Measurements from ENCODE around the gene PTPN4. TPM values are rescaled to one million over a fixed set of nuclear protein-coding genes. Genes with fewer than 3 reads are reported as not detected.

PTPN4 gene
- total and polyA plus RNA-seq, 9 donors = 3.4 to 45.7 (median 35.2) TPM

GRCh38 chr2:119921825-119922224 lies 162.1 kb downstream of the PTPN4 start:
- DNase-seq = no peak
- intact Hi-C loops (cut with DNase I) = no loop called here

DNA sequence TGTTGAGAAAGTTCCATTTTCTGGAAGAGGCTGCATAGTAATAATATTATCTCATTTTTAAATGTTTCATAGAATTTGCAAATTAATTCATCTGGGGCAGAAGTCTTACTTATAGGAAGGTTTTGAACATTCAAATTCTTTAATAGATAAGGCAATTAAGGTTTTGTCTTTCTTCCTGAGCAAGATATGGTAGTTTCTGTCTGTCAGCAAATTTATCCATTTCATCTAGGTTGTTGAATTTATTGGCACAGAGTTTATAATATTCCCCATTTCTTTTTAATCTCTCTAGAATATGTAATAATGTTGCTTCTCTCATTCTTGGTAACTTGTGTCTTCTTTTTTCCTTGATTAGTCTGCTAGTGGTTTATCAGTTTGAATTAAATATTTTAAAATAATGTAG lies 163.0 kb downstream of the PTPN4 start:
- TF ChIP-seq POLR2A (IDR thresholded peaks at IDR 0.05) (no peak), CTCF (IDR thresholded peaks at IDR 0.05) (no peak), EP300 (IDR thresholded peaks at IDR 0.05) (no peak)
- Histone ChIP-seq H3K4me3 (no peak overlapping the region), H3K9me3 (no peaks in the 10 kb centered on the region), H3K27ac (no peak overlapping the region), H3K4me1 (ENCODE audit: insufficient read depth) (no peaks in the 10 kb centered on the region), H3K36me3 (no peaks in the 10 kb centered on the region), H3K27me3 (no peaks in the 10 kb centered on the region)
- DNase-seq = no peak
- intact Hi-C loops (cut with DNase I) = no loop called here

More at GRCh38 chr2:119921825-119922224, 162.1 kb downstream of the PTPN4 start:
- no peak overlapping the region for H3K4me3 ChIP-seq
- H3K36me3 ChIP-seq = no peaks in the 10 kb centered on the region
- no peak overlapping the region for H3K27ac ChIP-seq
- H3K9me3 ChIP-seq = no peaks in the 10 kb centered on the region
- no peaks in the 10 kb centered on the region for H3K27me3 ChIP-seq
- TF ChIP-seq CTCF (IDR thresholded peaks at IDR 0.05) = no peak
- no peak for TF ChIP-seq EP300 (IDR thresholded peaks at IDR 0.05)
- TF ChIP-seq POLR2A (IDR thresholded peaks at IDR 0.05) = no peak
- no peaks in the 10 kb centered on the region for H3K4me1 ChIP-seq (ENCODE audit: insufficient read depth)
- WGBS, 3 donors = 95 to 100% (median 98%) methylated on average over 1 of the region's 1 CpG

- Histone ChIP-seq H3K27me3 (no peaks in the 10 kb centered on the region), H3K4me1 (ENCODE audit: insufficient read depth) (no peaks in the 10 kb centered on the region), H3K27ac (no peak overlapping the region), H3K4me3 (no peak overlapping the region), H3K9me3 (no peaks in the 10 kb centered on the region), H3K36me3 (no peaks in the 10 kb centered on the region)
- DNase-seq = no peak
- intact Hi-C loops (cut with DNase I) = no loop called here
- TF ChIP-seq EP300 (IDR thresholded peaks at IDR 0.05) (no peak), CTCF (IDR thresholded peaks at IDR 0.05) (no peak), POLR2A (IDR thresholded peaks at IDR 0.05) (no peak)
- WGBS, 3 donors = 48 to 66% (median 60%) methylated on average over 2 of the region's 2 CpGs
Observed at GRCh38 chr2:119929537-119929936, 169.8 kb downstream of the PTPN4 start.

GRCh38 chr2:119932809-119933208 lies 173.1 kb downstream of the PTPN4 start:
- Histone ChIP-seq H3K4me3 (no peak overlapping the region), H3K9me3 (no peaks in the 10 kb centered on the region), H3K27me3 (no peaks in the 10 kb centered on the region), H3K4me1 (ENCODE audit: insufficient read depth) (no peaks in the 10 kb centered on the region), H3K27ac (no peak overlapping the region), H3K36me3 (no peaks in the 10 kb centered on the region)
- DNase-seq = no peak
- 93 to 98% (median 96%) methylated on average over 2 of the region's 2 CpGs for WGBS, 3 donors
- intact Hi-C loops (cut with DNase I) = no loop called here
- TF ChIP-seq CTCF (IDR thresholded peaks at IDR 0.05) (no peak), POLR2A (IDR thresholded peaks at IDR 0.05) (no peak), EP300 (IDR thresholded peaks at IDR 0.05) (no peak)

DNA sequence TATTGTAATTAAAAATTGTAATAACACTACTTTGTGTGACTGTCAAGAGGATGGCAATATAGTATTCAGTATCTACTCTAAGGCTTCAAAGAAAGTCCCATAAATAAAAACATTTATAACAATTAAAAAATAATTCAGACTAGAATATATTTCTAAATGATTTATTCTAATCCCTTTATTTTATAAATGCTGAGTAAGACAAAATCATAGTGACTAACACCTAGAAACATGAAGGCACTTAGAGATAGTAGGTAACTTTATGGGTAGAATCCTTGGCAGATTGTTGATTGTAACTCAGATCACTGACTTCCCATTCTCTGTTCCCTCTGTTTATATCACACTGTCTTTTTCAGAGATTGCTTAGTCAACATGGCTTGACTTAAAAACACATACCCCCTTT lies 174.6 kb downstream of the PTPN4 start:
- Histone ChIP-seq H3K36me3 (no peaks in the 10 kb centered on the region), H3K27ac (no peak overlapping the region), H3K9me3 (no peaks in the 10 kb centered on the region), H3K4me3 (no peak overlapping the region), H3K27me3 (no peaks in the 10 kb centered on the region), H3K4me1 (ENCODE audit: insufficient read depth) (no peaks in the 10 kb centered on the region)
- TF ChIP-seq POLR2A (IDR thresholded peaks at IDR 0.05) (no peak), CTCF (IDR thresholded peaks at IDR 0.05) (no peak), EP300 (IDR thresholded peaks at IDR 0.05) (no peak)
- intact Hi-C loops (cut with DNase I) = no loop called here
- no peak for DNase-seq

Data from ovary (tissue), 9 donors.